H1 (cell line): ENCODE measurements around the gene KCNA5. TPM values are rescaled to one million over a fixed set of nuclear protein-coding genes. Genes with fewer than 3 reads are reported as not detected.

ENCODE experiments used
- CTCF ChIA-PET: fragments of 300-600 bp; sonication (Branson Sonifier 250); formaldehyde crosslinking; loops from one replicate; lab custom pipeline; 2021; ENCODE audit not compliant: partially characterized antibody; lab: Charles Lee
- POLR2A ChIA-PET: fragments of 300-600 bp; sonication (Branson Sonifier 250); formaldehyde crosslinking; loops from one replicate; lab custom pipeline; 2021; ENCODE audit warnings: inconsistent platforms; ENCODE audit not compliant: partially characterized antibody; lab: Charles Lee
- DNase-seq, 2 experiments: peaks; one replicate each; pipeline versions ENCODE4 v3.0.0 to v3.0.0-alpha.2; 2010 to 2022; ENCODE audit warnings: low spot score in 2 of 2, low read depth in 1 of 2, mixed read lengths in 1 of 2
- FAIRE-seq: peaks from 2 replicates; lab custom pipeline; 2011; peaks lifted over from hg19 to GRCh38; lab: Jason Lieb, UNC
- H2AFZ ChIP-seq: 2 replicates; pipeline ENCODE4 v1.8.1; 2012; ENCODE audit warnings: low read length, inconsistent platforms
- H2AK5ac ChIP-seq: 2 replicates; pipeline ENCODE4 v1.6.1; 2013; ENCODE audit warnings: low read depth, low read length
- H2BK120ac ChIP-seq: replicated peaks from 2 replicates; pipeline ENCODE3; 2013; ENCODE audit warnings: low read depth, low read length, inconsistent platforms
- H2BK12ac ChIP-seq: 2 replicates; pipeline ENCODE4 v1.6.1; 2013; ENCODE audit warnings: low read depth, low read length
- H2BK15ac ChIP-seq: 2 replicates; pipeline ENCODE4 v1.6.1; 2013; ENCODE audit warnings: low read length
- H2BK20ac ChIP-seq: 2 replicates; pipeline ENCODE4 v1.6.1; 2013; ENCODE audit warnings: low read length
- H2BK5ac ChIP-seq: 2 replicates; pipeline ENCODE4 v1.6.1; 2013; ENCODE audit warnings: low read depth, low read length
- H3K14ac ChIP-seq: 2 replicates; pipeline ENCODE4 v1.6.1; 2013; ENCODE audit warnings: inconsistent platforms; ENCODE audit not compliant: insufficient read length
- H3K18ac ChIP-seq: 2 replicates; pipeline ENCODE4 v1.6.1; 2013; ENCODE audit warnings: low read length; ENCODE audit errors: extremely low read depth
- H3K23ac ChIP-seq: 2 replicates; pipeline ENCODE4 v1.6.1; 2013; ENCODE audit warnings: inconsistent platforms; ENCODE audit not compliant: insufficient read length
- H3K23me2 ChIP-seq: 2 replicates; pipeline ENCODE4 v1.6.1; 2013; ENCODE audit warnings: low read depth, low read length
- H3K27ac ChIP-seq: 2 replicates; pipeline ENCODE4 v1.6.1; 2011; ENCODE audit warnings: low read depth, low read length, inconsistent platforms
- H3K27me3 ChIP-seq, 4 experiments: replicated peaks in 1 of 4; 1 replicate in 1 of 4; 2 replicates in 3 of 4; pipeline versions ENCODE4 v1.6.1 to v1.8.1; 2011 to 2013; ENCODE audit warnings: low read length in 3 of 4, mild to moderate bottlenecking in 3 of 4, inconsistent platforms in 2 of 4, mixed read lengths in 2 of 4, moderate library complexity in 1 of 4; ENCODE audit not compliant: control insufficient read depth in 3 of 4, insufficient read depth in 3 of 4; ENCODE audit errors: extremely low read depth in 1 of 4
- H3K36me3 ChIP-seq, 4 experiments: 2 replicates each; pipeline versions ENCODE4 v1.6.1 to v1.8.1; 2011 to 2013; ENCODE audit warnings: mild to moderate bottlenecking in 4 of 4, low read length in 3 of 4, moderate library complexity in 2 of 4, control low read depth in 1 of 4, inconsistent platforms in 1 of 4; ENCODE audit not compliant: insufficient read depth in 4 of 4, control insufficient read depth in 2 of 4
- H3K4ac ChIP-seq: replicated peaks from 2 replicates; pipeline ENCODE3; 2013; ENCODE audit warnings: low read length, low read depth, mixed read lengths, inconsistent platforms; ENCODE audit not compliant: insufficient read length
- H3K4me1 ChIP-seq, 4 experiments: replicated peaks in 1 of 4; 1 replicate in 1 of 4; 2 replicates in 3 of 4; pipeline versions ENCODE4 v1.6.1 to v1.8.1; 2011 to 2013; ENCODE audit warnings: low read length in 3 of 4, inconsistent platforms in 2 of 4, mixed read lengths in 1 of 4; ENCODE audit not compliant: insufficient read depth in 4 of 4, control insufficient read depth in 3 of 4
- H3K4me2 ChIP-seq, 2 experiments: 2 replicates each; pipeline versions ENCODE4 v1.6.1 to v1.8.1; 2011 to 2013; ENCODE audit warnings: low read depth in 2 of 2, low read length in 2 of 2, control low read depth in 1 of 2, inconsistent platforms in 1 of 2, mild to moderate bottlenecking in 1 of 2; ENCODE audit not compliant: insufficient read depth in 1 of 2
- H3K4me3 ChIP-seq, 4 experiments: fragments of 200-600, 300-600 bp in 1 of 4; sonication (generic), shearing (Covaris generic), sonication (Bioruptor Twin) in 1 of 4; 2 replicates each; pipeline versions ENCODE4 v1.5.1 to v1.8.1; 2011 to 2016; ENCODE audit warnings: low read length in 4 of 4, low read depth in 3 of 4, control low read depth in 2 of 4, inconsistent platforms in 2 of 4, mild to moderate bottlenecking in 2 of 4, mixed read lengths in 1 of 4, moderate library complexity in 1 of 4; ENCODE audit not compliant: insufficient read depth in 2 of 4; ENCODE audit errors: extremely low read depth in 1 of 4
- H3K56ac ChIP-seq: replicated peaks from 2 replicates; pipeline ENCODE3; 2013; ENCODE audit warnings: low read depth, mild to moderate bottlenecking, mixed read lengths, low read length, inconsistent platforms; ENCODE audit not compliant: insufficient read length
- H3K79me1 ChIP-seq: 2 replicates; pipeline ENCODE4 v1.6.1; 2013; ENCODE audit warnings: low read depth, low read length, control low read depth
- H3K79me2 ChIP-seq, 2 experiments: 2 replicates each; pipeline versions ENCODE4 v1.6.1 to v1.8.1; 2012 to 2013; ENCODE audit warnings: low read length in 2 of 2, mild to moderate bottlenecking in 2 of 2, inconsistent platforms in 1 of 2; ENCODE audit not compliant: insufficient read depth in 2 of 2, control insufficient read depth in 1 of 2
- H3K9ac ChIP-seq, 4 experiments: replicated peaks in 1 of 4; 1 replicate in 1 of 4; 2 replicates in 3 of 4; pipeline versions ENCODE4 v1.6.1 to v1.8.1; 2011 to 2013; ENCODE audit warnings: low read depth in 3 of 4, low read length in 3 of 4, control low read depth in 2 of 4, mild to moderate bottlenecking in 2 of 4, moderate library complexity in 2 of 4, inconsistent platforms in 1 of 4; ENCODE audit errors: extremely low read depth in 1 of 4
- H3K9me3 ChIP-seq, 2 experiments: 2 replicates each; pipeline versions ENCODE4 v1.6.1 to v1.8.1; 2012 to 2013; ENCODE audit warnings: mild to moderate bottlenecking in 2 of 2, moderate library complexity in 2 of 2, control low read depth in 1 of 2, inconsistent platforms in 1 of 2, low read depth in 1 of 2, low read length in 1 of 2, mixed read lengths in 1 of 2; ENCODE audit not compliant: insufficient read depth in 2 of 2
- H4K20me1 ChIP-seq, 2 experiments: replicated peaks in 1 of 2; 2 replicates each; pipeline versions ENCODE3 to v1.8.1; 2011 to 2013; ENCODE audit warnings: inconsistent platforms in 2 of 2, low read length in 2 of 2, mild to moderate bottlenecking in 1 of 2; ENCODE audit not compliant: insufficient read depth in 2 of 2, control insufficient read depth in 1 of 2
- H4K5ac ChIP-seq: 2 replicates; pipeline ENCODE4 v1.6.1; 2013; ENCODE audit warnings: low read length, low read depth, mixed read lengths, inconsistent platforms; ENCODE audit not compliant: insufficient read length
- H4K8ac ChIP-seq: 2 replicates; pipeline ENCODE4 v1.8.0; 2013; ENCODE audit warnings: mild to moderate bottlenecking, moderate library complexity, low read length, inconsistent platforms; ENCODE audit not compliant: insufficient read depth; ENCODE audit errors: extremely low read depth
- H4K91ac ChIP-seq: replicated peaks from 2 replicates; pipeline ENCODE3; 2013; ENCODE audit warnings: low read length, mixed read lengths, inconsistent platforms; ENCODE audit not compliant: insufficient read length
- ASH2L ChIP-seq: fragments of 200-600, 300-600 bp; sonication (generic); IDR thresholded peaks from one replicate; pipeline ENCODE4 v1.7.1; 2017; ENCODE audit warnings: low read length
- ATF2 ChIP-seq: IDR thresholded peaks from 2 replicates; pipeline ENCODE4 v1.6.1; 2012; ENCODE audit warnings: low read length, inconsistent platforms
- CBX8 ChIP-seq: fragments of 300-800, 300-1000 bp; sonication (generic); IDR thresholded peaks from 2 replicates; pipeline ENCODE4 v1.7.1; 2016; ENCODE audit warnings: low read depth, low read length, borderline replicate concordance
- HDAC2 ChIP-seq, 2 experiments: fragments of 300-600 bp in 1 of 2; sonication (generic) in 1 of 2; IDR thresholded peaks; 2 replicates each; pipeline ENCODE4 v1.6.1; 2011 to 2012; ENCODE audit warnings: low read depth in 2 of 2, low read length in 2 of 2, mild to moderate bottlenecking in 2 of 2, moderate library complexity in 2 of 2, borderline replicate concordance in 1 of 2, inconsistent platforms in 1 of 2
- KDM4A ChIP-seq: IDR thresholded peaks from one replicate; pipeline ENCODE4 v1.7.1; 2012; ENCODE audit warnings: low read depth, mild to moderate bottlenecking, moderate library complexity, low read length, inconsistent platforms; ENCODE audit not compliant: severe bottlenecking
- NRF1 ChIP-seq: IDR thresholded peaks from 2 replicates; pipeline ENCODE4 v1.6.1; 2011; ENCODE audit warnings: mild to moderate bottlenecking, low read depth, low read length, improper control_type of control experiment
- POLR2A ChIP-seq, 2 experiments: IDR thresholded peaks; 1 replicate in 1 of 2; 2 replicates in 1 of 2; pipeline ENCODE4 v1.6.1; 2011; ENCODE audit warnings: low read depth in 2 of 2, low read length in 2 of 2, mild to moderate bottlenecking in 2 of 2; ENCODE audit errors: control extremely low read depth in 1 of 2
- POLR2AphosphoS5 ChIP-seq: IDR thresholded peaks from 2 replicates; pipeline ENCODE4 v1.6.1; 2011; ENCODE audit warnings: low read depth, low read length
- RBBP5 ChIP-seq: IDR thresholded peaks from 2 replicates; pipeline ENCODE4 v1.7.1; 2012; ENCODE audit warnings: low read depth, mild to moderate bottlenecking, inconsistent platforms, low read length, moderate library complexity, borderline replicate concordance
- RFX5 ChIP-seq: IDR thresholded peaks from 2 replicates; pipeline ENCODE4 v1.6.1; 2011; ENCODE audit warnings: low read depth, low read length, improper control_type of control experiment, borderline replicate concordance
- SIN3A ChIP-seq, 2 experiments: IDR thresholded peaks in 1 of 2; conservative IDR thresholded peaks in 1 of 2; 2 replicates each; pipeline ENCODE4 v1.6.1; 2011 to 2012; ENCODE audit warnings: low read length in 2 of 2, improper control_type of control experiment in 1 of 2, low read depth in 1 of 2, mild to moderate bottlenecking in 1 of 2
- SRF ChIP-seq: IDR thresholded peaks from 2 replicates; pipeline ENCODE4 v1.6.1; 2011; ENCODE audit warnings: mild to moderate bottlenecking, low read depth, low read length, moderate library complexity
- TEAD4 ChIP-seq: IDR thresholded peaks from 2 replicates; pipeline ENCODE4 v1.6.1; 2012; ENCODE audit warnings: low read depth, low read length, inconsistent platforms, mixed read lengths
- WGBS, 2 experiments: shearing (Covaris generic) in 1 of 2; methylation state at CpG; one replicate each; pipeline versions ENCODE4 v1.1.6 to v1.1.7; 2013 to 2015; ENCODE audit warnings: low lambda C conversion rate in 2 of 2, mixed read lengths in 2 of 2, inconsistent platforms in 1 of 2, low coverage in 1 of 2, missing lambda C conversion rate in 1 of 2; ENCODE audit not compliant: insufficient replicate concordance in 2 of 2, insufficient coverage in 1 of 2, insufficient read length in 1 of 2; ENCODE audit errors: extremely low coverage in 1 of 2, missing lambda C conversion rate in 1 of 2; 5-methylcytosine and 5-hydroxymethylcytosine counted together
- polyA plus RNA-seq, 7 experiments: library from polyadenylated mRNA; depleted of rRNA in 3 of 7; stranded (reverse) in 5 of 7; unstranded in 2 of 7; fragments of >200 nt in 5 of 7; fragments of 200-250 nt in 2 of 7; gene quantifications; 1 replicate in 5 of 7; 2 replicates in 1 of 7; 4 replicates in 1 of 7; pipeline versions ENCODE4 v1.2.1 to v1.2.3, GENCODE V29; 2011 to 2013; ENCODE audit warnings: missing spikeins in 2 of 7, mixed read lengths in 2 of 7
- total RNA-seq: library from RNA; stranded (reverse); fragmentation: NEBNext Ultra II Directional; extraction: Animal tissue kit (Norgen Biotek cat#: 25700); gene quantifications from 2 replicates; pipeline ENCODE4 v1.2.1, GENCODE V29; 2021

The KCNA5 gene
- total and polyA plus RNA-seq, 2 of the 8 experiments (the other 6 are each of a cell fraction or from before 2014, with no cell fraction given), result 0.20 to 0.29 TPM

DNA sequence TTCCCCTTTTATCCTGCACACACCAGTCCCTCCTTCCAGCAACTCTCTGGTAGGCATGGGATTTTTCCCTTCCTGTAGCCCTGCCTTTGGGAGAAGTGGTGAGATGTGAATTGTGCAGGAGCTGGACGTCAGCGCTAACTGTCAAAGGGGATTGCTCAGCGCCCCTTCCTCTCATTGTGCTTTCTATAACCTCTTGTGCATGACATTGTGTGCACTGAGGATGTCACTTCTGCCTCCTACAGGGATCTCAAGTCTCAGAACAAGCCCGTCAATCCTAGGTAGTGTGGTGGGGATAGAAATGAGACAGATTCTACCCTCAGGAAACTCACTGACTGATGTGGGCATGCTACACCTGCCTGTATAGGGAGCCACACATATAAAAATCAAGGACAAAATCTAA is 8.7 kb downstream of the KCNA5 start:
- H4K91ac ChIP-seq, result no peak overlapping the region
- no peak overlapping the region for H2BK20ac ChIP-seq
- H3K4me1 ChIP-seq, result peaks cover 0 to 4% (median 0%) of the 10 kb centered on the region in 4 experiments; a peak in 5 of 7 replicates
- no peak overlapping the region for H3K9ac ChIP-seq
- no peak overlapping the region for H2AFZ ChIP-seq
- no peak overlapping the region for H3K4ac ChIP-seq
- ChIA-PET CTCF (interaction anchor here (0.9 to 3.8 kb wide), 7 partner anchors 11 to 144 kb away, joined by 3 to 14 read pairs (median 3); no protein-coding TSS in a partner anchor), POLR2A (no interaction called here)
- H3K27ac ChIP-seq, result no peak overlapping the region
- H2BK12ac ChIP-seq, result no peak overlapping the region
- H4K20me1 ChIP-seq, result no peaks in the 10 kb centered on the region
- H3K4me2 ChIP-seq, result no peak overlapping the region
- no peak overlapping the region for H2AK5ac ChIP-seq
- H3K23me2 ChIP-seq, result no peaks in the 10 kb centered on the region
- H3K27me3 ChIP-seq, result peaks cover 0 to 1% (median 0%) of the 10 kb centered on the region in 4 experiments; a peak in 3 of 7 replicates
- FAIRE-seq (no peak), DNase-seq (no peak)
- no peaks in the 10 kb centered on the region for H3K79me2 ChIP-seq
- H2BK120ac ChIP-seq, result no peak overlapping the region
- WGBS, 2 experiments, result 88% methylated on average over 4 of the region's 4 CpGs; no CpG with 5 or more reads in 1 of the 2 experiments
- no peak overlapping the region for H2BK5ac ChIP-seq
- H3K79me1 ChIP-seq, result no peaks in the 10 kb centered on the region
- H4K5ac ChIP-seq, result no peak overlapping the region
- H3K9me3 ChIP-seq, result no peaks in the 10 kb centered on the region
- H4K8ac ChIP-seq, result no peak overlapping the region
- H3K56ac ChIP-seq, result no peak overlapping the region
- no peaks in the 10 kb centered on the region for H3K36me3 ChIP-seq
- no peak overlapping the region for H3K4me3 ChIP-seq
- no peak overlapping the region for H3K23ac ChIP-seq
- H3K14ac ChIP-seq, result no peak overlapping the region
- no peak overlapping the region for H2BK15ac ChIP-seq
- no peak overlapping the region for H3K18ac ChIP-seq
- TF ChIP-seq RFX5 (no peak), POLR2AphosphoS5 (no peak), ASH2L (no peak), KDM4A (no peak), ATF2 (no peak), SIN3A (conservative IDR thresholded peaks at IDR 0.05 in 1 of 2, IDR thresholded peaks at IDR 0.05 in 1 of 2; ENCODE audit: low read depth in 1 of 2, low read length in 2 of 2) (no peak), NRF1 (no peak), RBBP5 (no peak), HDAC2 (IDR thresholded peaks at IDR 0.05; ENCODE audit: borderline replicate concordance in 1 of 2, low read depth in 2 of 2, low read length in 2 of 2) (no peak), POLR2A (IDR thresholded peaks at IDR 0.05; ENCODE audit: control extremely low read depth in 1 of 2, low read depth in 2 of 2, low read length in 2 of 2) (no peak), SRF (no peak), TEAD4 (no peak), CBX8 (no peak)
